HG03575 (cell line): ENCODE measurements around the gene DCAF15.

Experiments
- ATAC-seq: cut with Tn5 transposase; IDR thresholded peaks from one replicate; pipeline ENCODE4 v1.9.1; 2021; ENCODE audit not compliant: unreplicated experiment, insufficient number of reproducible peaks, low FRiP score; ENCODE audit errors: extremely low read depth

DCAF15 gene

DNA sequence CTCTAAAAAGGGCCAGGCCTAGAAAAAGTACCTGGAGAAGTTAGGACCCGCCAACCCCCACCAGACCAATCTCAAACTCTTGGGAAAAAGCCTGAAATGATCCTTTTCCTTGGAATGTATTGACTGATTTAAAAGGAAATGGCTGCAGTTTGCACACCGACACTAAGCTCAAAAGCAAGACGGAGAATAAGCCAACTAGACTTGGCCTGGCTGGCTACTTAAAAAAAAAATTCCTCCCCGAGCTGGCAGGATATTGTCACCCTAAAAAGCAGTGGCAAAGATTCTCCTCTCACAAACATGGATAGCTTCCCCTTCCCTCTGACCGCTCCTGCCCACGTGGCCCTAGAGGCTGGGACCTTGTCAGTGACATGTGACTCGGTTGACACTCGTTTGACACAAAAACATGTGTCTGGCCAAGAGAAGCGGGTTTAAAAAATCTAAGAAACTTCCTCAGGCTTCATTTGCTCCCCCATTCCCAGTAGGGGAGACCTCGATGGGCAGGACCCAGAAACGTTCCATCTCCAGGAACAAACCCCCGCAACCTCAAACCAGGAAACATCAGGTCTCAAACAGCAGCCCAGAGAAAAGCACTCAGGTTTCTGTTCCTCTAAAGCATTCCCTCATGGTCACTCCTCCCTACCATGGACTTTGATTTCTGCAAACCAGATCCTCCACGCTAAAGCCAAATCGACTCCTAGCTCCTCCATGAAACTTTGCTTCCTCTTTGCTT is 52.5 kb downstream of the DCAF15 start:
- no peak for ATAC-seq

DNA sequence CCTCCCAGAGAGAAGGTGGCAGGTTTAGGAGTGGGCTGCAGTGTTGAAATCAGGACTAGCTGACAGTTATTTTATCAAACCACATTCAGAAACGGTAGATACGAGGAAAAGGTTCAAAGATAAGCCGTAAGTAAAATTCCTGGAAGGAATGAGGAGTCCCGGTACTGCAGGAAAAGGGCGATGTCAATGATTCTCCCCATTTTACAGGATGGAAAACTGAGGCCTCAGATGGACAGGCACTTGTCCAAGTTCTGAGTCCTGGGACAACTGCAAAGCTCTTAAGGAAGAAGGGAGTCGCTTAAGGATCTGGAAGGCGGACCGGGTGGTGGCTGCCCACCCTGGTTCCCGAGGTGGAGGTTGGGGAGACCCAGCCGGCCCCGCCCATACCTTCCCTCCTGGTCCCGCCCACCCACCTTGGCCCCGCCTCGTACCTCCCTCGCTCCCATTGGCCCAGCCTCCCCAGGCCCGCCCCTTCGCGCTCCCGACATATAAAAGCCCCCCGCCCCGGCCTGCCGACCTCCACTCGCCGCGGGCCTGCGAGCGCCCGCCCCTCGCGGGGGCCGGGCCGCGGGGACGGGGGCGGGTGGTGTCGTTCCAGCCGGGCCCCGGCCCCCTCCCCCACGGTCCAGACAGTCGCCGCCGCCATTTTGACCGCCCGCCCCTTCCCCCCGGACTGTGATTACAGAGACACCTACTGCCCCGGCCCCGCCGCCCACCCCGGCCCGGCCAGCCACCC is 53.2 kb downstream of the DCAF15 start:
- no peak for ATAC-seq

DNA sequence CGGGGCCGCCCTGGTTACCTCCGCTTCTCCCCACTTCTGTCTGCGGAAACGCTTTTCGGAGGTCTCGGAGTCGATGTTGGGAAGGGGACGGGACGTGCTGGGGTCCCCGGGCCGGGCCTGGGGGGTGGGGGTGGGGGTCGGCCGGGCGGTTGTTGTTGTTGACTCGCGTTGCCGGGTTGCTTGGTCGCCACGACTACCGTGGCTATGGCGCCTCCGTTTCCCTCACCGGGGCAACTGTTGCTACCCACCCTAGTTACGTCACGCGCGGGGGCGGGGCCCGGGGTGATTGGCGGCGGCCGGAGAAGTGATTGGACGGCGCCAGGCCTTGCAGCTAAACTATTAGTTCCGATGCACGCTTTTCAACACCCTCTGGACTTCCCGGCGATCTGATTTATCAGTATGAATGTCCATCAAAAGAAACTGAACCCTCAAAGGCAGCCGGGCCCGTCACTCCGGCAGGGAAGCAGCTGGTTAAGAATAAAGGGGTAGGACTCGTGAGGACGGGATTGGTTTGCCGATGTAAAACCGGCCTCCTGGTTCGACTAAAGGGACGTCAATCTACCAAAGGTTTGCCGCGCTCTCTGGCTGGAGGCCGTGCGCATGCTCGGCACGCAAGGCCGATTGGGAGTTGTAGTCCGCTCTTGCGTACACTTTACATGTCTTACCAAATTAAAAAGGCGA is 53.9 kb downstream of the DCAF15 start, which contains the start of gene RFX1:
Gene RFX1, minus strand, starts transcription at position 236 of the 681 bp plus-strand sequence. CDS start 12,477 bp downstream, outside the sequence.
- ATAC-seq: peak; percentile 70

DNA sequence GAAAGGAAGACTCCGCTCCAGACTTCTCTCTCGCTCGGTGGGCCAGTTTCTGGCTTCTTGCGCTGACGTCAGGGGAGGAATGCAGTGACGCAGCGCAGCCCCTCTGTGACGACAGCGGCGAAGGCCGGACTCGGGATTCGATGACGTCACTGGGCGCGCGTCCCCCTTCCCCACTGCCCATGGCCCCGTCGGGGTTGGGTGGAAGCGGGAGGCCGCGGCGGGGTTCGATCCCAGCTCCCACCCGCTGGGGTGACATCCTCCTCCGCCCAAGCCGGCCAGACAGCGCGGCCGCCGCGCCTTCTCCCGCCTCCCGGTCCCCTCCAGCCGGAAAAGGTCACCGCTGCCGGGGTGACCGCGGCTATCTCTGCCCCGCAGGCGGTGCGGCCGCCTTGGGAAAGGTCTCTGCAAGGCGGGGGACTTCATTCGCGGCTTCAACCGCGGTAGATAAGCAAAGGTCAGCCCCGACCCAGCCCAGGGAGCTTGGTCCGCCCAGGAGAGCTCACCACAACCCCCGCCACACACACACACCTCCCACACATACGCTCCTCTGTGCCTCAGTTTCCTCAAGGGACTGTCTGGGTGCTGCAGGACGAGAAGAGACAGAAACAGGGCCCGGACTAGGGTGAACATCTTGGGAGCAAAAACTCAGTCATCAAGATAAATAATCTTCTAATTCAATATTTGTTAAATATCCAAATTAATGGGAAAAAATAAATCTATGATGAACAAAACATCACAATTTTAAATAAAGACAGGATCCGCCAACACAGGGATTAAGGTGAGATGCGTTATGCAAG is 54.7 kb downstream of the DCAF15 start:
- ATAC-seq: peak; percentile 11
